K562 (cell line): ENCODE data around the gene MYMK. TPM values are rescaled to one million over a fixed set of nuclear protein-coding genes. Genes with fewer than 3 reads are reported as not detected.

Source experiments
- CBFB ChIP-seq: sonication (generic); formaldehyde crosslinking; IDR thresholded peaks from 2 replicates; pipeline ENCODE4 v1.4.0; 2020; ENCODE audit warnings: mild to moderate bottlenecking, missing genetic modification reagents
- CBX1 ChIP-seq: sonication (generic); IDR thresholded peaks from 2 replicates; pipeline ENCODE4 v1.6.1; 2016; ENCODE audit warnings: antibody characterized with exemption, low read depth, mild to moderate bottlenecking
- CUX1 ChIP-seq: fragments of 200-800 bp; sonication (Bioruptor generic); IDR thresholded peaks from 2 replicates; pipeline ENCODE4 v1.6.1; 2016; ENCODE audit warnings: missing genetic modification characterization, missing compliant biosample characterization
- EHMT2 ChIP-seq: fragments of 450-650 bp; IDR thresholded peaks from 2 replicates; pipeline ENCODE4 v1.6.1; 2018; ENCODE audit warnings: antibody characterized with exemption
- ELF2 ChIP-seq: fragments of 250-450 bp; sonication (Bioruptor Pico); IDR thresholded peaks from 2 replicates; pipeline ENCODE4 v1.5.0; 2021; ENCODE audit warnings: mild to moderate bottlenecking
- HMGXB4 ChIP-seq: sonication (generic); formaldehyde crosslinking; IDR thresholded peaks from 2 replicates; pipeline ENCODE4 v1.8.1; 2023; ENCODE audit warnings: mild to moderate bottlenecking, missing genetic modification reagents
- ILK ChIP-seq: fragments of 450-650 bp; IDR thresholded peaks from 2 replicates; pipeline ENCODE4 v1.6.1; 2016; ENCODE audit warnings: missing genetic modification characterization, low read depth, mild to moderate bottlenecking, missing compliant biosample characterization, moderate library complexity, borderline replicate concordance
- NONO ChIP-seq, 2 experiments: fragments of 200-400 bp in 1 of 2; fragments of 450-650 bp in 1 of 2; formaldehyde crosslinking in 1 of 2; IDR thresholded peaks; 2 replicates each; pipeline ENCODE4 v1.6.1; 2017; ENCODE audit warnings: low read depth in 2 of 2, mild to moderate bottlenecking in 2 of 2, moderate library complexity in 2 of 2, low read length in 1 of 2
- RB1 ChIP-seq: fragments of 450-650 bp; IDR thresholded peaks from 2 replicates; pipeline ENCODE4 v1.6.1; 2017; ENCODE audit warnings: low read depth, mild to moderate bottlenecking
- SRF ChIP-seq, 2 experiments: fragments of 250-450, 450-650 bp in 1 of 2; sonication (Bioruptor Pico) in 1 of 2; sonication (generic) in 1 of 2; formaldehyde crosslinking; IDR thresholded peaks; 2 replicates each; pipeline versions ENCODE4 v1.5.0 to v1.5.1; 2020 to 2022; ENCODE audit warnings: mild to moderate bottlenecking in 1 of 2, missing genetic modification reagents in 1 of 2
- SRSF1 ChIP-seq: fragments of 200-400 bp; formaldehyde crosslinking; IDR thresholded peaks from 2 replicates; pipeline ENCODE4 v1.6.1; 2017; ENCODE audit warnings: mild to moderate bottlenecking, low read depth, low read length, moderate library complexity
- polyA plus RNA-seq, 8 experiments: library from polyadenylated mRNA; depleted of rRNA in 4 of 8; stranded (reverse) in 5 of 8; unstranded in 3 of 8; fragments of >200 nt; fragmentation: Nextera tagmentation in 2 of 8; fragmentation: Illumina TruSeq in 1 of 8; extraction: Ambion mirVana in 2 of 8; extraction: Trizol in 1 of 8; gene quantifications; 2 replicates each; pipeline versions ENCODE4 v1.2.1 to v1.2.3, GENCODE V29; 2011 to 2014; ENCODE audit warnings: inconsistent platforms in 1 of 8, missing spikeins in 1 of 8
- total RNA-seq, 7 experiments: library from RNA; depleted of rRNA in 6 of 7; stranded (reverse); fragments of >200 nt in 6 of 7; fragmentation: Illumina TruSeq in 2 of 7; extraction: Trizol in 2 of 7; gene quantifications; 2 replicates each; pipeline versions ENCODE4 v1.2.1 to v1.2.3, GENCODE V29; 2011 to 2021; ENCODE audit warnings: low replicate concordance in 1 of 7
- TF ChIP-seq, protein P1 (sequence below): fragments of 450-650 bp; IDR thresholded peaks from 2 replicates; pipeline ENCODE4 v1.6.1; 2014; ENCODE audit warnings: low read depth, mild to moderate bottlenecking, moderate library complexity, borderline replicate concordance

Gene MYMK
- total and polyA plus RNA-seq, 9 of the 15 experiments (the other 6 are each of a cell fraction or from before 2014, with no cell fraction given) = not detected

DNA sequence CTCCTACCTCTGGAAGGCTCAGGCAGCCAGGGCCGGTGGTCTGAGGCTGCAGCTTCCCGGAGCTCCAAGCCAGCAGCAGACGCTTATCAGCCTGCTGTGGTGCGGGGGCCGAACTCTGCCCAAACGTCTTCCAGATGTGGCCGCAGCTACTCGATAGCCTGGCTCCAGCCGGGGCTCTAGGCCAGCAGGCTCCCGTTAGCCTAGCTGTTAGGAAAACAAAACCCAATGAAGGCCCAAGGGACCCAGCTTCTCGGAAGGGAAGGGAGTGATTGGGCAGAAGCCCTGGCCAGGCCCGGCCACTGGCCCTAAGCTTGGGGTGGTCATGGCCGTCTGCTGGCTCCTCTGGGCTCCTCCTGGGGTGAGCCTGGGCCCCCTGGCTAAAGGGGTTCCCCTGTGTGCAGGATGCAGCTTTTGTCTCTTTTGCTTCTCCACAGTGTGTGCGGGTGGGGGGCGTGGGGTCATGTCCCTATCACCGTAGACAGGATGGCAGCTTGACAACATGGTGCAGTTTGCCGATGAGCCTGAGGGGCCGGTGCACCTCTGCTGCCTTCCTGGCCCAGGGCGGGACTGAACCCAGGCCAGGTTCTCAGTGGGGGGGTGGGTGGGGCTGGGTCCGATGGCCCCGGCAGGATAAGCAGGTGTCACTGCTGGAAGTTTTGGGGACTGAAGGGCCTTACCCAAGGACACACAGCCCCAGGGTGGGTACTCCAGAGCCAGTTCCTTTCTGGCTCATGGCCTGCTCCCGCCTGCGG, 18.7 kb downstream of the MYMK start (continued):
- TF ChIP-seq CBFB (CRISPR knock-in tag) (peak; percentile 64; the same call in 1 of the 2 replicates), CBX1 (no peak), EHMT2 (no peak), CUX1 (CRISPR knock-in tag) (no peak), NONO (IDR thresholded peaks at IDR 0.05; ENCODE audit: low read depth in 2 of 2, low read length in 1 of 2) (no peak), SRSF1 (no peak), SRF (CRISPR knock-in tag; IDR thresholded peaks at IDR 0.05) (no peak), HMGXB4 (CRISPR knock-in tag) (no peak), ILK (tag) (no peak), RB1 (no peak), ELF2 (CRISPR knock-in tag) (no peak)
- TF ChIP-seq, protein P1, sequence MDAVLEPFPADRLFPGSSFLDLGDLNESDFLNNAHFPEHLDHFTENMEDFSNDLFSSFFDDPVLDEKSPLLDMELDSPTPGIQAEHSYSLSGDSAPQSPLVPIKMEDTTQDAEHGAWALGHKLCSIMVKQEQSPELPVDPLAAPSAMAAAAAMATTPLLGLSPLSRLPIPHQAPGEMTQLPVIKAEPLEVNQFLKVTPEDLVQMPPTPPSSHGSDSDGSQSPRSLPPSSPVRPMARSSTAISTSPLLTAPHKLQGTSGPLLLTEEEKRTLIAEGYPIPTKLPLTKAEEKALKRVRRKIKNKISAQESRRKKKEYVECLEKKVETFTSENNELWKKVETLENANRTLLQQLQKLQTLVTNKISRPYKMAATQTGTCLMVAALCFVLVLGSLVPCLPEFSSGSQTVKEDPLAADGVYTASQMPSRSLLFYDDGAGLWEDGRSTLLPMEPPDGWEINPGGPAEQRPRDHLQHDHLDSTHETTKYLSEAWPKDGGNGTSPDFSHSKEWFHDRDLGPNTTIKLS = no peak
